Activated naive CD4-positive, alpha-beta T cell treated with anti-CD3 and anti-CD28 coated beads, Interleukin-2, amount 10 ng/mL, durations not matched to agents 7 days and 5 days (primary cell): ENCODE results near the gene C2orf42.
"Not testable (repeated sequence)": the region's sequence is repeated elsewhere in the genome, so short reads cannot be mapped to it uniquely, and the experiment has no call there.

Experiments
- CTCF ChIA-PET: fragments of 350-600 bp; sonication (Branson Sonifier 250); formaldehyde crosslinking; loops from one replicate; lab custom pipeline; 2021; ENCODE audit warnings: antibody characterized with exemption; lab: Charles Lee
- DNase-seq: peaks from one replicate; pipeline ENCODE4 v3.0.0-alpha.2; 2020
- H3K27ac Mint-ChIP-seq: one replicate; pipeline ENCODE4 v1.8.0; 2021; ENCODE audit warnings: mild to moderate bottlenecking, moderate library complexity, mixed read lengths
- H3K27me3 Mint-ChIP-seq: one replicate; pipeline ENCODE4 v1.8.0; 2021; ENCODE audit warnings: mild to moderate bottlenecking, mixed read lengths
- H3K36me3 Mint-ChIP-seq: one replicate; pipeline ENCODE4 v1.8.0; 2021; ENCODE audit warnings: mixed read lengths
- H3K4me1 Mint-ChIP-seq: one replicate; pipeline ENCODE4 v1.8.0; 2021; ENCODE audit warnings: mixed read lengths
- H3K4me3 Mint-ChIP-seq: one replicate; pipeline ENCODE4 v1.8.0; 2021; ENCODE audit warnings: mild to moderate bottlenecking, moderate library complexity, mixed read lengths
- H3K9me3 Mint-ChIP-seq: one replicate; pipeline ENCODE4 v1.8.0; 2021; ENCODE audit warnings: mixed read lengths

The C2orf42 gene

DNA sequence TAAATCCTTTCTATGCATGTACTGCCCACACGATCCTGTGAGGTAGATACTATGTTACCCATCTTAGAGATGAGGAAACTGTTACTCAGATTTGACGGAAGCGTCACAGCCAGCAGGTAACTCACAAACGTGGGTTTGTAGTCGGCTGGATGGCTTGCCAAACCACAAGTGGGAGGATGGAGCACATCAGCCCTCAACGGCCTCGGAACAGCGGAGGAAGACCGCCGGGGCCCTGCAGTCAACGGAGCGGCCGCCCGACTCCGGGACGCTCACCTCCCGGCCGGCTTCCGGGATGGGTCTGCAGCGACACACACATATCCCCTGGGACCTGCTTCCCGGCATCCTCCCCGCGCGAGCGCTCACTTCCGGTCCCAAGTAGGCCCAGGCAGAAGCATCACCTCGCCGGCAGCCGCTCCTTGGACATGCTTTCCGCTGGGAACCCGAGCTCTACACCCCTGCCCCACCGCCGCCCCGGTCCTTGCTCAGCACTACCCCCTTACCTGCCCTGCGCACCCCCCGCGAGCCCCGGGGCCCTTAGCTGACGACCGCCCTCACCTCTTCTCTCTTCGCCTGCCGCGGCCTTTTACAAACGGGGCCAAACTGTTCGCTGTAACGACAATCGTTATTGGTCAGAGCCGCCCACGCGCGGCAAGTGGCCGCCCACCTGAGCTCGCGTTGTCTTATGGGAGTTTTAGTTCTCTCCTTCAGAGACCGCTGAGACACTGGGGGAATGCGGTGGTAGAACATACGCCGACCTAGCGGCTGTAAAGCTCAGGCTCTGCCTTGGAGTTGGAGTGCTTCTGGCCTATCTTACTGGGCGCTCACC is at the start of gene C2orf42:
TSS of gene C2orf42 (minus strand) at position 602 of the 826 bp plus-strand sequence. CDS start 9,034 bp downstream, outside the sequence.
- CTCF ChIA-PET: interaction anchor here (0.9 to 1.6 kb wide), 7 partner anchors 33 to 466 kb away, joined by 3 to 5 read pairs (median 3); no protein-coding TSS in a partner anchor
- Mint-ChIP-seq H3K4me3 (peak within 1 kb of the TSS; percentile 87), H3K27ac (peak within 1 kb of the TSS; percentile 96), H3K9me3 (no peaks in the 10 kb centered on the region), H3K36me3 (peaks cover 4% of the 10 kb centered on the region), H3K27me3 (peaks cover 4% of the 10 kb centered on the region), H3K4me1 (peaks cover 21% of the 10 kb centered on the region)
- peak; percentile 97 for DNase-seq

DNA sequence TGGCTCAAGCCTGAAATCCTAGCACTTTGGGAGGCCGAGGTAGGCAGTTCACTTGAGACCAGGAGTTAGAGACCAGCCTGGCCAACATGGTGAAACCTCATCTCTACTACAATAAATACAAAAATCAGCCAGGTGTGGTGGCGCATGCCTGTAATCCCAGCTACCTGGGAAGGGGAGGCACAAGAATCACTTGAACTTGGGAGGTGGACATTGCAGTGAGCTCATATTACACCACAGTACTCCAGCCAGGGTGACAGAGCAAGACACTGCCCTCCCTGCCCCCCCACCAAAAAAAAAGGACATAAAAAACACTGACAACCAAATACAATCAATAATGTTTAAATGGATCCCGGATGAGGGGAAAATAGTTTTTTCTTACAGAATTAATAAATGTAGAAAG is 49.8 kb upstream of the C2orf42 start:
- DNase-seq: no peak
- Mint-ChIP-seq H3K9me3 (no peaks in the 10 kb centered on the region), H3K4me1 (peaks cover 36% of the 10 kb centered on the region), H3K27ac (peak overlapping the region; percentile 69), H3K36me3 (peaks cover 26% of the 10 kb centered on the region), H3K27me3 (no peaks in the 10 kb centered on the region), H3K4me3 (no peak overlapping the region)
- CTCF ChIA-PET: no interaction called here

DNA sequence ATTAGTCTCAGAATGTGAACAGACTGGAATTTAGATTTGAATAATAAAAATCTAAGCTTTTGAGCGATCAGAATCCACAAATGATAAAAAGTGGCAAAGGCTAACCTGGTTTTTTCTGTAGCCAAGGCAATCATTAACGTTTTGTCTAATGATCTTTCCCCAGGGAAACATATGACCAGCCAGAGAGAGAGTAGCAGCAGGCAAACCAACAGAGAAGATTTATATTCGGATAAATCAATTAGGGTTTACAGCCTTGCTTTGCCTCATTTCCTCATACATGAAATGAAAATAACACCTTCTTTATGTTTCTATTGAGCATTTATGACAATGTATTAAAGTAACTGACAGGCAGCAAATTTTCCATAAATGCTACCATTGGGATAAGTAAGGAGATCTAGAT is 43.1 kb upstream of the C2orf42 start:
- DNase-seq: no peak
- Mint-ChIP-seq H3K36me3 (peaks cover 38% of the 10 kb centered on the region), H3K4me1 (no peaks in the 10 kb centered on the region), H3K9me3 (no peaks in the 10 kb centered on the region), H3K27me3 (no peaks in the 10 kb centered on the region), H3K4me3 (no peak overlapping the region), H3K27ac (no peak overlapping the region)
- CTCF ChIA-PET: no interaction called here

DNA sequence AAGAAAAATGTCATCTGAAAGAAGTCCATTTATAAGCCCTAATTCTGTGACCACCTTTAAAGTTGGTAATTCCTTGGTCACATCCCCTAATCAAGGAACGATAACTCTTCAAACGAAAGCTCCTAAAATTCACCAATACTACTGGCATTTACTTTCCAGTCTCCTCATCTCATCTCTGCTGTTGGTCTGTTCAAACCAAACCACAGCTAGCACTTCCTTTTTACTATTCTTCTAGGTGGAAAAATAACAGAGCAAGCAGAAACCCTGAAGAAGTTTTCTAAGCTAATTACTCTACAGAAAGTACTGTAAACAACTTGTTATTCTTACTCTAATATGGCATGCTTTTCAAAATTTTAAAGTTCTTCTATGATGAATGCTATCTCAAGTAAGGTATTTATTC is 36.0 kb upstream of the C2orf42 start:
- no peaks in the 10 kb centered on the region for H3K9me3 Mint-ChIP-seq
- no peaks in the 10 kb centered on the region for H3K27me3 Mint-ChIP-seq
- peaks cover 57% of the 10 kb centered on the region for H3K36me3 Mint-ChIP-seq
- CTCF ChIA-PET: no interaction called here
- no peak for DNase-seq
- peaks cover 6% of the 10 kb centered on the region for H3K4me1 Mint-ChIP-seq
- no peak overlapping the region for H3K27ac Mint-ChIP-seq
- H3K4me3 Mint-ChIP-seq: no peak overlapping the region

DNA sequence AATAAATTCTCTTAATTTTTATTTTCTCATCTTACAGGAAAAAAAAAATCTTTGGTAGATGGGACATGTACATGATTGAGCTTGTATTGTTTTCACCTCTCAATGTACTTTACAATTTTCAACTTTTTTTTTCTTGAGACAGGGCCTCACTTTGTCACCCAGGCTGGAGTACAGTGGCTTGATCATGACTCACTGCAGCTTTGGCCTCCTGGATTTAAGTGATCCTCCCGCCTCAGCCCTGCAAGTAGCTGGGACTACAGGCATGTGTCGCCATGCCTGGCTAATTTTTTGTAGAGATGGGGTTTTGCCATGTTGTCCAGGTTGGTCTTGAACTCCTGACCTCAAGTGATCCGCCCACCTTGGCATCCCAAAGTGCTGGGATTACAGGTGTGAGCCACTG is 32.5 kb upstream of the C2orf42 start:
- H3K9me3 Mint-ChIP-seq, H3K27ac Mint-ChIP-seq, H3K4me1 Mint-ChIP-seq, H3K27me3 Mint-ChIP-seq, H3K4me3 Mint-ChIP-seq, DNase-seq: not testable (repeated sequence)
- CTCF ChIA-PET: interaction anchor here (0.7 to 1.2 kb wide), 2 partner anchors 34 to 312 kb away, joined by 3 read pairs; no protein-coding TSS in a partner anchor
- peaks cover 57% of the 10 kb centered on the region for H3K36me3 Mint-ChIP-seq

DNA sequence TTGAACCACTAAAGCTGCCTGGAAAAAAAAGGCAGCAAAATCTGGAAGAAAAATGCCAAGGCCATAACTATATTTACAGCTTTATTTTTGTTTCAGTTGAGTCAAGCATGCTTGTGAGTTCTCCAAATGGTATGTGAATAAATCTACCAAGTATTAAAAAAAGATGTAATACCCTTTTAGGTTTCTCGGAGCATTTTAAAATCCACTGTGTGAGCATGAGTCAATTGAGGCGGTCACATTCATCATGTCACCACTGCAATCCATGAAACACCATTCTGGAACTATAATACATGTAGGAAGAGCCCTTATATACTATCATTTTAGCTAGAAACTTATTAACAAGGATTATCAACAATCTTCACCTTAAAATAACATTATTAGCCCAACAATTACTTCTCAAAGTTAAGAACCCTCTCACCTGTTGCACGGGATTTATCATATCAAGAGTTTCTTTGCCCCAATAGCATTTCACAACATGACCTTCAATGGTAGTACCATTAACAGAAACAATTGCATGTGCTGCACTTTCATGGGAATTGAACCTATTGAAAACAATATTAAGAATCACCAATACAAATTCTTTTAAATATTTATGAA is 24.2 kb upstream of the C2orf42 start:
- H3K36me3 Mint-ChIP-seq: peaks cover 56% of the 10 kb centered on the region
- peaks cover 12% of the 10 kb centered on the region for H3K4me1 Mint-ChIP-seq
- H3K27ac Mint-ChIP-seq: no peak overlapping the region
- H3K27me3 Mint-ChIP-seq: no peaks in the 10 kb centered on the region
- DNase-seq: no peak
- no peaks in the 10 kb centered on the region for H3K9me3 Mint-ChIP-seq
- H3K4me3 Mint-ChIP-seq: no peak overlapping the region
- CTCF ChIA-PET: interaction anchor here (1.2 kb wide), 1 partner anchor 87 kb away, joined by 3 read pairs; the partner anchor contains the start of gene FAM136A

DNA sequence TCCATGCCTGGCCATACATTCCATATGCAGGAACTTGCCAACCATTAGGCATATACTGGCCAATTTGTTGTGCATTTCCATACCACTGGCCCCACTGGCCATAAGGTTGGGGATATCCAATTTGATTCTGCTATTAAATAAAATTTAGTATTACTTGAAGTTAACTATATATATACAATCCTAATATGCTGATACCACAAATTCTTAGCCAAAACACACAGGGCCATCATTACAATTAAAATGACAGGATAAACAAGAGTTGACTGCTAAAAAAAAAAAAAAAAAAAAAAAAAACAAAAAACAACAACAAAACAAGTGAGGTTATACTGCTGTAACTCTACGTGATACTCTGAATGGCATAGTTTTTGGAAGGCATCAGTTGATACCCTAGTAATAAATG is 23.5 kb upstream of the C2orf42 start:
- H3K27me3 Mint-ChIP-seq: no peaks in the 10 kb centered on the region
- no peak overlapping the region for H3K4me3 Mint-ChIP-seq
- H3K4me1 Mint-ChIP-seq: peaks cover 12% of the 10 kb centered on the region
- no peak for DNase-seq
- CTCF ChIA-PET: interaction anchor here (1.2 kb wide), 1 partner anchor 87 kb away, joined by 3 read pairs; the partner anchor contains the start of gene FAM136A
- no peak overlapping the region for H3K27ac Mint-ChIP-seq
- peaks cover 53% of the 10 kb centered on the region for H3K36me3 Mint-ChIP-seq
- H3K9me3 Mint-ChIP-seq: no peaks in the 10 kb centered on the region

DNA sequence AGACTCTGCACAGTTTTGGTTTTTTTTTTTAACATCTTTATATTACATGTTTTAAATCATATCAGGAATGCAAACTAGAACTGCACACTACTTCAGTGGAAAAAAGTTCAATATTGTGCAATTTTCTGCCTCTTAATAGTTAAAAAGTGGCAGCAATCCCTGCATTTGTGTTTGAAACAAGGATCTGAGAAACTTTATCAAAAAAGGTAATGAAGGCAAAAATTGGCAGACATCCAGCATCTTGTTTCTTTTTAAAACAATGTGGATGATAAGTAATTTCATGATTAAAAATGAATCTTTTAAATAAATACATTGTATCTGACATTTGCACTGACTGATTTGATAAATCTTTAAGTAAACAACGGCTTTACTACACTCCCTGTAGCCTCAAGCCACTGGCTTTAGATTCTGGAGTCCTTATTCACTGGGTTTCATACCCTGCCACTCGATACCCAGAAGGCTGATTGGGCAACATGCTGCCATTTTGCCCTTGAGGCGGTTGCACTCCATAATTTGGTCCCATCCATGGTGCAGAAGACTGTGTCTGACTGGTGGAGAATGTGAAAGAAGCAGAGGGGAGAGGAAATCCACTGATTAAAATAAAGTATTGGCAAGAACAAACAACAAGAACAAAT is 21.6 kb upstream of the C2orf42 start:
- no peak overlapping the region for H3K4me3 Mint-ChIP-seq
- CTCF ChIA-PET: interaction anchor here (0.6 kb wide), 1 partner anchor 19 kb away, joined by 3 read pairs; no protein-coding TSS in a partner anchor
- no peak overlapping the region for H3K27ac Mint-ChIP-seq
- H3K27me3 Mint-ChIP-seq: no peaks in the 10 kb centered on the region
- peaks cover 38% of the 10 kb centered on the region for H3K36me3 Mint-ChIP-seq
- peaks cover 9% of the 10 kb centered on the region for H3K4me1 Mint-ChIP-seq
- H3K9me3 Mint-ChIP-seq: no peaks in the 10 kb centered on the region
- DNase-seq: no peak

DNA sequence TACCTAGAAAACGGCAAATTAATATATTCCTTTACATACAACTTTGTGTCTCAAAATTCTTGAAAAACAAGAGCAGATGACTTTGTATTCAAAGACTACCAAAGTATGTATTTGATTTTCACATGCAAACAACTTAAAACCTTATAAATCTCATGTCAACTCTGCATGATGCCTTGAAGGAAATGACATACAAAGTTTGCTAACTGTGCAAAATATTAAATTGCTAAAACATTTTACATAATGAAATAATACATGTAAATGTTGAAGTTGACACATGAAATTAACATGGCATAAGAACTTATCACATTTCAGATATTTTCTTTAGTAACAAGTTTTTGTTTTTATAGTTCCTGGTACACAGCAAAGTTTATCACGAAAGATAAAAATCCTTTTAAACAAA is 20.8 kb upstream of the C2orf42 start:
- Mint-ChIP-seq H3K9me3 (no peaks in the 10 kb centered on the region), H3K4me3 (no peak overlapping the region), H3K27ac (no peak overlapping the region), H3K36me3 (peaks cover 34% of the 10 kb centered on the region), H3K4me1 (peaks cover 9% of the 10 kb centered on the region), H3K27me3 (no peaks in the 10 kb centered on the region)
- DNase-seq: no peak
- CTCF ChIA-PET: no interaction called here

DNA sequence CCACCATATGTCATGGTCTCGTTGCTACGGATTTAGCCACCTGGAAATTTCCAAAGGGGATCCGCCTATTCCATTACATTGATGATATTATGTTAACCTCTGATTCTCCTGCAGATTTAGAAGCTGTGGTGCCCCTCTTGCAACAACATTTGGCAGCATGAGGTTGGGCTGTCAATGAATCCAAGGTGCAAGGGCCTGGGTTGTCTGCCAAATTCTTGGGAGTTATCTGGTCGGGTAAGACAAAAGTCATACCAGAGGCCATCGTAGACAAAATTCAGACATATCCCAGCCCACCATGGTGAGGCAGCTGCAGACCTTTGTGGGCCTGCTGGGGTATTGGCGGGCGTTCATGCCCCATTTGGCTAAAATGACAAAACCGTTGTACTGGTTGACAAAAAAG is 13.6 kb upstream of the C2orf42 start:
- no peak for DNase-seq
- H3K36me3 Mint-ChIP-seq: no peaks in the 10 kb centered on the region
- no peaks in the 10 kb centered on the region for H3K27me3 Mint-ChIP-seq
- no peak overlapping the region for H3K4me3 Mint-ChIP-seq
- no peaks in the 10 kb centered on the region for H3K9me3 Mint-ChIP-seq
- no peak overlapping the region for H3K27ac Mint-ChIP-seq
- no peaks in the 10 kb centered on the region for H3K4me1 Mint-ChIP-seq
- CTCF ChIA-PET: no interaction called here

DNA sequence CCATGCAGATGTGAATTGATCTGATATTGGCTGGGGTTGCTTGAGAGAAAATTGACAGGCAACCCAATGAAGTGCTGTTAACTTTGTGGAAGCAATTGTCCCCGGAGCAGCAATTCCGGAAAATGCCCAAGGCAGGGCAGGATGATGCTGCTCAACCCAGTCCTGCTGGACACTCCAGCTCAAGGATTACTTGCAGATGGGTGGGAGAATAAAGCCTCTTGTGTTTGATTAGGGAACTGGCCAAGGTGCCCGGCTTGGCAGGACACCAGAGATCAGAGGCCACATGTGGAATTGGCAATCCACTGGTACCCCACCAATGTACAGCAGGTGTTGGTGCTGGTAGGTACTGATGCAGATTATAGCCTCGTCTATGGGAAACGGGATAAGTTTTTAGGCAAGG is 12.3 kb upstream of the C2orf42 start:
- Mint-ChIP-seq H3K36me3 (no peaks in the 10 kb centered on the region), H3K4me1 (no peaks in the 10 kb centered on the region), H3K9me3 (no peaks in the 10 kb centered on the region), H3K27me3 (no peaks in the 10 kb centered on the region), H3K4me3 (no peak overlapping the region), H3K27ac (no peak overlapping the region)
- CTCF ChIA-PET: no interaction called here
- DNase-seq: no peak

DNA sequence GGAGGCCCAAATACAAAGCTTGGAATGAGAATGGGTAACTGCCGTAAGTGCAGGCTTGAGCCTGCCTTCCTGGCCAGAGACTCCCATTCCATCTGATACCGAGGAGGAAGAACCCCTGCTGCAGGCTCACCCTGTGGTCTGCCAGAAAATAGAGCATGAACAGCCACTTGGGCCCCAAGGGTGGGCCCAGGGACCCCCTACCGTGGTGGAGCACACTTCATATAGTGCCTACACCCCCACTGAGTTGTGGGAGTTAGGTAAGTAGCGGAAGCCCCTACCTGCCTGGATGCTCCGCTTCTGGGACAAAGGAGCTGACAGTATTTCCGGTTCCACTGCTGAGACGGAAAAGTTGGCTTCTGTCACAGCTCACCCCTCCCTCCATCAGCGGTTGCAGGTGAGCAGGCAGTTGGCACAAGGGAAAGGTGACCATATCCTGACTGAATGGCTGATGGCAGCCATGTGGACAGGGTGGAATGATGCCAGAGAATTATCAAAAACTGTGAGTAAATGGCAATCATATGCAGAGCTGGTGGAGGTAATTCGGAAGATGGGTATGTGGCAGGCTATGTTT is 11.5 kb upstream of the C2orf42 start:
- H3K4me1 Mint-ChIP-seq: no peaks in the 10 kb centered on the region
- H3K4me3 Mint-ChIP-seq: no peak overlapping the region
- CTCF ChIA-PET: no interaction called here
- no peak overlapping the region for H3K27ac Mint-ChIP-seq
- no peaks in the 10 kb centered on the region for H3K36me3 Mint-ChIP-seq
- DNase-seq: no peak
- H3K9me3 Mint-ChIP-seq: no peaks in the 10 kb centered on the region
- no peaks in the 10 kb centered on the region for H3K27me3 Mint-ChIP-seq

DNA sequence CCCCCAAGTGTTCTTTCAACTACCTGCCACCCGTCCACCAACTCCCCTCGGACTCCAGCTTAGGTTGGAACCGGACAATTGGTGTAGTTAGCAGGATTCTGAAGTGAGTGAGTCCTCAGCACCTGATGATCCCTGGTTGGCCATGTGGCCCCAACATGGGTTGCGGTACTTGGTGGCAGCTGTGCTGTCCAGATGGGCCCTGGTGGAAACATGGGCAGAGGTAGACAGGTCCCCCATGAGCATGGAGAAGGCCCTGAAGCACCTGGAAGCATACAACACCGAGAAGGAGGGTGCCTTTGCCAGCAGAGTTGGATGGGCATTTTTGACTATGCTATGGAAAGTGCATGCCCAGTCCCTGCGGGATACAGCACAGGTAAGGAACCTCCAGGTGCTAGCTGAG is 11.0 kb upstream of the C2orf42 start:
- Mint-ChIP-seq H3K4me3 (no peak overlapping the region), H3K27me3 (no peaks in the 10 kb centered on the region), H3K36me3 (no peaks in the 10 kb centered on the region), H3K4me1 (no peaks in the 10 kb centered on the region), H3K9me3 (no peaks in the 10 kb centered on the region), H3K27ac (no peak overlapping the region)
- CTCF ChIA-PET: no interaction called here
- DNase-seq: no peak

DNA sequence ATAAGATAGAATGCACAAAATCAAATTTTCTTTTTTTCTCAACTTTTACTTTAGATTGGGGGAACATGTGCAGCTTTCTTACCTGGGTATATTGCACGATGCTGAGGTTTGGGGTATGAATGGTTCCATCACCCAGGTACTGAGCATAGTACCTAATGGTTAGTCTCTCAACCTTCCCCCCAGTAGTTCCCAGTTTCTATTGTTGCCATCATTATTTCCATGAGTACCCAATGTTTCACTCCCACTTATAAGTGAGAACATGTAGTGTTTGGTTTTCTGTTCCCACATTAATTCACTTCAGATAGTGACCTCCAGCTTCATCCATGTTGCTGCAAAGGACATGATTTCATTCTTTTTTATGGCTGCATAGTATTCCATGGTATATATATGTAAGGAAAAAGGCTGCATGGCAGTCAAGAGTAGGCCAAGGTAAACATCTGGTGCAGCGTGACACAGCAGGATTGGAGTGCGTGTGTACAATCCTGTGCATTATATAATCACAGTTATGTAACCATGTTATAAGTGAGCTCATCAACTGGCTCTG is 10.5 kb upstream of the C2orf42 start:
- no peak overlapping the region for H3K4me3 Mint-ChIP-seq
- no peaks in the 10 kb centered on the region for H3K36me3 Mint-ChIP-seq
- no peaks in the 10 kb centered on the region for H3K9me3 Mint-ChIP-seq
- DNase-seq: no peak
- H3K4me1 Mint-ChIP-seq: no peaks in the 10 kb centered on the region
- no peak overlapping the region for H3K27ac Mint-ChIP-seq
- no peaks in the 10 kb centered on the region for H3K27me3 Mint-ChIP-seq
- CTCF ChIA-PET: no interaction called here
